Activated naive CD4-positive, alpha-beta T cell treated with anti-CD3 and anti-CD28 coated beads for 36 hours (primary cell): ENCODE data around the gene UBE2H. TPM values are rescaled to one million over a fixed set of nuclear protein-coding genes. Genes with fewer than 3 reads are reported as not detected.
A peak's percentile ranks its signal among the peaks of the same experiment; 100 is the strongest.
"Not testable (repeated sequence)": the region's sequence is repeated elsewhere in the genome, so short reads cannot be mapped to it uniquely, and the experiment has no call there.

ENCODE experiments used
- CTCF ChIA-PET: fragments of 350-600 bp; sonication (Branson Sonifier 250); formaldehyde crosslinking; loops from one replicate; lab custom pipeline; 2021; ENCODE audit warnings: antibody characterized with exemption; lab: Charles Lee
- DNase-seq: peaks from one replicate; pipeline ENCODE4 v3.0.0-alpha.2; 2020
- H3K27ac Mint-ChIP-seq: one replicate; pipeline ENCODE4 v1.8.0; 2021; ENCODE audit warnings: mild to moderate bottlenecking, mixed read lengths
- H3K27me3 Mint-ChIP-seq: one replicate; pipeline ENCODE4 v1.8.0; 2021; ENCODE audit warnings: low read depth, mixed read lengths
- H3K36me3 Mint-ChIP-seq: one replicate; pipeline ENCODE4 v1.8.0; 2021; ENCODE audit warnings: low read depth, mixed read lengths
- H3K4me1 Mint-ChIP-seq: one replicate; pipeline ENCODE4 v1.8.0; 2021; ENCODE audit warnings: low read depth, mixed read lengths
- H3K4me3 Mint-ChIP-seq: one replicate; pipeline ENCODE4 v1.8.0; 2021; ENCODE audit warnings: mild to moderate bottlenecking, moderate library complexity, mixed read lengths
- H3K9me3 Mint-ChIP-seq: one replicate; pipeline ENCODE4 v1.8.0; 2021; ENCODE audit warnings: mixed read lengths
- intact Hi-C: fragments of 100-400 bp; cut with micrococcal nuclease; formaldehyde crosslinking; loops from one replicate; pipeline ENCODE4 v1.15.1; 2023
- total RNA-seq, 2 experiments: library from RNA; stranded (reverse); gene quantifications; one replicate each; pipeline ENCODE4 v1.2.3, GENCODE V29; 2021

UBE2H gene
- total RNA-seq, 2 experiments from 2014 or later, result 33.4 to 37.6 TPM

GRCh38 chr7:129832701-129833227 lies 120.0 kb downstream of the UBE2H start:
- Mint-ChIP-seq H3K36me3 (peaks cover 3% of the 10 kb centered on the region), H3K9me3 (no peaks in the 10 kb centered on the region), H3K27me3 (no peaks in the 10 kb centered on the region), H3K4me3 (no peak overlapping the region), H3K4me1 (peaks cover 13% of the 10 kb centered on the region), H3K27ac (no peak overlapping the region)
- CTCF ChIA-PET, result no interaction called here
- no peak for DNase-seq
- intact Hi-C loops, result no loop called here

- intact Hi-C loops, result no loop called here
- no peaks in the 10 kb centered on the region for H3K27me3 Mint-ChIP-seq
- peaks cover 3% of the 10 kb centered on the region for H3K36me3 Mint-ChIP-seq
- DNase-seq, result no peak
- H3K4me3 Mint-ChIP-seq, result no peak overlapping the region
- no peak overlapping the region for H3K27ac Mint-ChIP-seq
- CTCF ChIA-PET, result no interaction called here
- no peaks in the 10 kb centered on the region for H3K9me3 Mint-ChIP-seq
- peaks cover 13% of the 10 kb centered on the region for H3K4me1 Mint-ChIP-seq
Observed at GRCh38 chr7:129832282-129832681, 120.5 kb downstream of the UBE2H start.

GRCh38 chr7:129831424-129832058 lies 121.2 kb downstream of the UBE2H start:
- DNase-seq, result no peak
- H3K27me3 Mint-ChIP-seq, result no peaks in the 10 kb centered on the region
- intact Hi-C loops, result loop anchor here (2.0 kb wide), 1 partner anchor 121 kb away; the partner anchor contains the start of gene UBE2H
- CTCF ChIA-PET, result interaction anchor here (0.7 to 1.6 kb wide), 2 partner anchors 9 to 195 kb away, joined by 3 read pairs; no protein-coding TSS in a partner anchor
- no peaks in the 10 kb centered on the region for H3K9me3 Mint-ChIP-seq
- H3K4me3 Mint-ChIP-seq, result no peak overlapping the region
- H3K36me3 Mint-ChIP-seq, result peaks cover 3% of the 10 kb centered on the region
- H3K4me1 Mint-ChIP-seq, result peaks cover 13% of the 10 kb centered on the region
- H3K27ac Mint-ChIP-seq, result no peak overlapping the region

- H3K36me3 Mint-ChIP-seq, result peaks cover 3% of the 10 kb centered on the region
- no peak overlapping the region for H3K27ac Mint-ChIP-seq
- no peak for DNase-seq
- no peaks in the 10 kb centered on the region for H3K9me3 Mint-ChIP-seq
- CTCF ChIA-PET, result interaction anchor here (0.6 to 3.7 kb wide), 11 partner anchors 7 to 194 kb away, joined by 3 to 49 read pairs (median 8); no protein-coding TSS in a partner anchor
- intact Hi-C loops, result loop anchor here (1.0 to 2.0 kb wide), 2 partner anchors 122 to 179 kb away; partner anchors contain the start of gene UBE2H
- H3K4me1 Mint-ChIP-seq, result peaks cover 15% of the 10 kb centered on the region
- no peak overlapping the region for H3K4me3 Mint-ChIP-seq
- H3K27me3 Mint-ChIP-seq, result no peaks in the 10 kb centered on the region
Observed at GRCh38 chr7:129830949-129831348, 121.8 kb downstream of the UBE2H start.

GRCh38 chr7:129829737-129830631 lies 122.8 kb downstream of the UBE2H start:
- H3K9me3 Mint-ChIP-seq, result no peaks in the 10 kb centered on the region
- H3K4me1 Mint-ChIP-seq, result peaks cover 17% of the 10 kb centered on the region
- H3K27ac Mint-ChIP-seq, result peak overlapping the region; percentile 7
- peak; percentile 78 for DNase-seq
- H3K36me3 Mint-ChIP-seq, result peaks cover 3% of the 10 kb centered on the region
- CTCF ChIA-PET, result interaction anchor here (0.5 to 3.7 kb wide), 30 partner anchors 8 to 541 kb away, joined by 3 to 49 read pairs (median 4); no protein-coding TSS in a partner anchor
- H3K27me3 Mint-ChIP-seq, result no peaks in the 10 kb centered on the region
- H3K4me3 Mint-ChIP-seq, result no peak overlapping the region
- intact Hi-C loops, result loop anchor here (1.0 to 5.0 kb wide), 4 partner anchors 123 to 428 kb away; partner anchors contain the start of genes SMKR1 and UBE2H

- intact Hi-C loops, result loop anchor here (5.0 kb wide), 2 partner anchors 327 to 427 kb away; partner anchors contain the start of gene SMKR1
- CTCF ChIA-PET, result interaction anchor here (0.5 to 3.7 kb wide), 25 partner anchors 8 to 540 kb away, joined by 3 to 49 read pairs (median 5); no protein-coding TSS in a partner anchor
- Mint-ChIP-seq H3K4me1 (peaks cover 21% of the 10 kb centered on the region), H3K27me3 (no peaks in the 10 kb centered on the region), H3K4me3 (no peak overlapping the region), H3K27ac (no peak overlapping the region), H3K9me3 (no peaks in the 10 kb centered on the region), H3K36me3 (no peaks in the 10 kb centered on the region)
- DNase-seq, result peak; percentile 66
Observed at GRCh38 chr7:129828989-129829736, 123.6 kb downstream of the UBE2H start.

- H3K36me3 Mint-ChIP-seq, result no peaks in the 10 kb centered on the region
- no peak overlapping the region for H3K27ac Mint-ChIP-seq
- H3K4me1 Mint-ChIP-seq, result peaks cover 21% of the 10 kb centered on the region
- no peaks in the 10 kb centered on the region for H3K27me3 Mint-ChIP-seq
- intact Hi-C loops, result loop anchor here (5.0 kb wide), 2 partner anchors 326 to 426 kb away; partner anchors contain the start of gene SMKR1
- no peak overlapping the region for H3K4me3 Mint-ChIP-seq
- no peak for DNase-seq
- no peaks in the 10 kb centered on the region for H3K9me3 Mint-ChIP-seq
- CTCF ChIA-PET, result interaction anchor here (0.6 to 3.7 kb wide), 5 partner anchors 10 to 964 kb away, joined by 7 to 49 read pairs (median 13); no protein-coding TSS in a partner anchor
Observed at GRCh38 chr7:129828078-129828762, 124.5 kb downstream of the UBE2H start.

- Mint-ChIP-seq H3K27me3 (no peaks in the 10 kb centered on the region), H3K27ac (no peak overlapping the region), H3K9me3 (no peaks in the 10 kb centered on the region), H3K4me1 (peaks cover 21% of the 10 kb centered on the region), H3K4me3 (no peak overlapping the region), H3K36me3 (no peaks in the 10 kb centered on the region)
- no peak for DNase-seq
- CTCF ChIA-PET, result interaction anchor here (0.6 to 3.7 kb wide), 4 partner anchors 11 to 963 kb away, joined by 7 to 28 read pairs (median 20); no protein-coding TSS in a partner anchor
- intact Hi-C loops, result loop anchor here (5.0 kb wide), 2 partner anchors 325 to 425 kb away; partner anchors contain the start of gene SMKR1
Observed at GRCh38 chr7:129827467-129827990, 125.2 kb downstream of the UBE2H start.

GRCh38 chr7:129826895-129827294 lies 125.9 kb downstream of the UBE2H start:
- not testable (repeated sequence) for H3K4me3 Mint-ChIP-seq, H3K27me3 Mint-ChIP-seq, H3K9me3 Mint-ChIP-seq, DNase-seq, H3K27ac Mint-ChIP-seq, H3K36me3 Mint-ChIP-seq
- intact Hi-C loops, result loop anchor here (5.0 kb wide), 2 partner anchors 325 to 425 kb away; partner anchors contain the start of gene SMKR1
- peaks cover 21% of the 10 kb centered on the region for H3K4me1 Mint-ChIP-seq
- CTCF ChIA-PET, result interaction anchor here (0.9 to 3.3 kb wide), 6 partner anchors 8 to 479 kb away, joined by 3 to 26 read pairs (median 6); no protein-coding TSS in a partner anchor

- no peak overlapping the region for H3K27ac Mint-ChIP-seq
- peak; percentile 89 for DNase-seq
- CTCF ChIA-PET, result interaction anchor here (0.5 to 3.3 kb wide), 42 partner anchors 10 to 498 kb away, joined by 3 to 26 read pairs (median 3); partner anchors contain the start of gene NRF1
- H3K36me3 Mint-ChIP-seq, result no peaks in the 10 kb centered on the region
- H3K4me1 Mint-ChIP-seq, result peaks cover 18% of the 10 kb centered on the region
- no peaks in the 10 kb centered on the region for H3K9me3 Mint-ChIP-seq
- peak overlapping the region; percentile 90 for H3K4me3 Mint-ChIP-seq
- no peaks in the 10 kb centered on the region for H3K27me3 Mint-ChIP-seq
- intact Hi-C loops, result loop anchor here (1.0 to 5.0 kb wide), 9 partner anchors 44 to 607 kb away; partner anchors contain the start of gene SMKR1
Observed at GRCh38 chr7:129825209-129825970, 127.4 kb downstream of the UBE2H start.
